Naive thymus-derived CD4-positive, alpha-beta T cell (primary cell): ENCODE measurements around the gene GMPPB. TPM values are rescaled to one million over a fixed set of nuclear protein-coding genes. Genes with fewer than 3 reads are reported as not detected.
"Not testable (repeated sequence)": the region's sequence is repeated elsewhere in the genome, so short reads cannot be mapped to it uniquely, and the experiment has no call there.

Experiments used
- ATAC-seq: fragments of 150-1000 bp; cut with Tn5 transposase; 2 replicates; pipeline ENCODE4 v1.10.0; 2021; ENCODE audit warnings: mild to moderate bottlenecking, moderate library complexity
- CTCF ChIA-PET: fragments of 350-600 bp; sonication (Branson Sonifier 250); formaldehyde crosslinking; loops from one replicate; lab custom pipeline; 2021; ENCODE audit warnings: antibody characterized with exemption; lab: Charles Lee
- POLR2A ChIA-PET: fragments of 350-600 bp; sonication (Branson Sonifier 250); formaldehyde crosslinking; loops from one replicate; lab custom pipeline; 2021; ENCODE audit warnings: antibody characterized with exemption, inconsistent platforms; lab: Charles Lee
- DNase-seq, 9 donors: peaks; one replicate each; pipeline versions ENCODE4 v3.0.0 to v3.0.0-alpha.2; 2020 to 2022; ENCODE audit warnings: mixed read lengths in 1 of 9
- H3K27ac ChIP-seq: one replicate; pipeline ENCODE4 v1.7.0; 2013; ENCODE audit warnings: mild to moderate bottlenecking, low read depth, low read length, moderate library complexity
- H3K27me3 ChIP-seq, 2 donors: one replicate each; pipeline ENCODE4 v1.7.0; 2013; ENCODE audit warnings: low read length in 2 of 2, mild to moderate bottlenecking in 2 of 2, moderate library complexity in 2 of 2; ENCODE audit not compliant: control insufficient read depth in 2 of 2, insufficient read depth in 2 of 2
- H3K36me3 ChIP-seq, 3 experiments: 1 replicate in 2 of 3; 2 replicates in 1 of 3; pipeline ENCODE4 v1.7.0; 2013; ENCODE audit warnings: low read length in 3 of 3, mild to moderate bottlenecking in 3 of 3, moderate library complexity in 1 of 3; ENCODE audit not compliant: insufficient read depth in 3 of 3, control insufficient read depth in 2 of 3
- H3K4me1 ChIP-seq, 2 donors: one replicate each; pipeline ENCODE4 v1.7.0; 2013; ENCODE audit warnings: low read length in 2 of 2, mild to moderate bottlenecking in 2 of 2, moderate library complexity in 1 of 2; ENCODE audit not compliant: control insufficient read depth in 2 of 2, insufficient read depth in 2 of 2
- H3K4me3 ChIP-seq: 2 replicates; pipeline ENCODE4 v1.7.0; 2013; ENCODE audit warnings: mild to moderate bottlenecking, low read length
- H3K9me3 ChIP-seq, 3 experiments: 1 replicate in 2 of 3; 2 replicates in 1 of 3; pipeline ENCODE4 v1.7.0; 2013; ENCODE audit warnings: low read length in 3 of 3; ENCODE audit not compliant: control insufficient read depth in 2 of 3
- H3K27ac Mint-ChIP-seq, 9 donors: one replicate each; pipeline ENCODE4 v1.8.0; 2020 to 2022; ENCODE audit warnings: mixed read lengths in 9 of 9, mild to moderate bottlenecking in 8 of 9, moderate library complexity in 5 of 9, inconsistent platforms in 2 of 9
- H3K27me3 Mint-ChIP-seq, 5 donors: one replicate each; pipeline ENCODE4 v1.8.0; 2021 to 2022; ENCODE audit warnings: mixed read lengths in 5 of 5, mild to moderate bottlenecking in 1 of 5
- H3K36me3 Mint-ChIP-seq, 5 donors: one replicate each; pipeline ENCODE4 v1.8.0; 2020 to 2022; ENCODE audit warnings: mixed read lengths in 5 of 5, mild to moderate bottlenecking in 3 of 5, inconsistent platforms in 1 of 5
- H3K4me1 Mint-ChIP-seq, 7 donors: one replicate each; pipeline ENCODE4 v1.8.0; 2020 to 2022; ENCODE audit warnings: mixed read lengths in 7 of 7, mild to moderate bottlenecking in 3 of 7, inconsistent platforms in 1 of 7
- H3K4me3 Mint-ChIP-seq, 10 donors: one replicate each; pipeline ENCODE4 v1.8.0; 2020 to 2022; ENCODE audit warnings: mild to moderate bottlenecking in 10 of 10, mixed read lengths in 10 of 10, moderate library complexity in 6 of 10, inconsistent platforms in 2 of 10
- H3K9me3 Mint-ChIP-seq, 11 donors: one replicate each; pipeline ENCODE4 v1.8.0; 2020 to 2022; ENCODE audit warnings: mixed read lengths in 11 of 11, mild to moderate bottlenecking in 4 of 11, inconsistent platforms in 1 of 11, moderate library complexity in 1 of 11
- intact Hi-C, 2 donors: fragments of 100-400 bp; cut with micrococcal nuclease; formaldehyde crosslinking; loops; one replicate each; pipeline ENCODE4 v1.15.1; 2023
- polyA plus RNA-seq, 2 donors: library from polyadenylated mRNA; unstranded; fragments of 300-500 nt; fragmentation: Illumina TruSeq; gene quantifications; one replicate each; pipeline ENCODE4 v1.2.3, GENCODE V29; 2021
- total RNA-seq, 6 experiments: library from RNA in 5 of 6; stranded (reverse) in 5 of 6; gene quantifications; 1 replicate in 5 of 6; 2 replicates in 1 of 6; pipeline ENCODE4 v1.2.3 and lab custom pipeline; 2021 to 2026

The GMPPB gene
- total and polyA plus RNA-seq, 7 experiments from 2014 or later: 14.9 to 60.4 (median 39.3) TPM

GRCh38 chr3:49750056-49750455 is 26.3 kb upstream of the GMPPB start:
- H3K9me3 Mint-ChIP-seq: no peaks in the 10 kb centered on the region

GRCh38 chr3:49748874-49749273 is 25.1 kb upstream of the GMPPB start:
- H3K27ac ChIP-seq, H3K27me3 ChIP-seq, H3K4me3 Mint-ChIP-seq, H3K9me3 Mint-ChIP-seq, H3K27me3 Mint-ChIP-seq, CTCF ChIA-PET, H3K9me3 ChIP-seq, ATAC-seq, H3K4me1 ChIP-seq, H3K4me3 ChIP-seq, DNase-seq, intact Hi-C loops: not testable (repeated sequence)
- H3K36me3 ChIP-seq: peaks cover 3 to 23% (median 5%) of the 10 kb centered on the region in 3 experiments
- H3K27ac Mint-ChIP-seq: peak overlapping the region in 1 of 9 donors; percentile 21
- peaks cover 2 to 38% (median 24%) of the 10 kb centered on the region in 7 donors for H3K4me1 Mint-ChIP-seq
- H3K36me3 Mint-ChIP-seq: peaks cover 0 to 30% (median 7%) of the 10 kb centered on the region in 5 donors
- POLR2A ChIA-PET: interaction anchor here (1.0 kb wide), 1 partner anchor 191 kb away, joined by 3 read pairs; the partner anchor contains the start of gene RBM6

More at GRCh38 chr3:49750056-49750455, 26.3 kb upstream of the GMPPB start:
- no peak for DNase-seq
- Histone ChIP-seq H3K27ac (no peak overlapping the region), H3K9me3 (no peaks in the 10 kb centered on the region), H3K27me3 (no peaks in the 10 kb centered on the region), H3K4me3 (no peak overlapping the region), H3K4me1 (no peaks in the 10 kb centered on the region), H3K36me3 (peaks cover 1 to 23% (median 3%) of the 10 kb centered on the region in 3 experiments)
- CTCF ChIA-PET: no interaction called here
- Mint-ChIP-seq H3K27ac (peak overlapping the region in 2 of 9 donors; percentile 11 to 77), H3K27me3 (no peaks in the 10 kb centered on the region), H3K4me1 (peaks cover 5 to 38% (median 28%) of the 10 kb centered on the region in 7 donors), H3K36me3 (peaks cover 0 to 24% (median 7%) of the 10 kb centered on the region in 5 donors), H3K4me3 (no peak overlapping the region)
- POLR2A ChIA-PET: no interaction called here
- intact Hi-C loops: no loop called here
- ATAC-seq: no peak

GRCh38 chr3:49747792-49748480 is 24.2 kb upstream of the GMPPB start:
- Histone ChIP-seq H3K36me3 (peaks cover 3 to 29% (median 5%) of the 10 kb centered on the region in 3 experiments), H3K27ac (no peak overlapping the region), H3K9me3 (no peaks in the 10 kb centered on the region), H3K27me3 (no peaks in the 10 kb centered on the region), H3K4me3 (no peak overlapping the region), H3K4me1 (no peaks in the 10 kb centered on the region)
- ChIA-PET CTCF (no interaction called here), POLR2A (no interaction called here)
- ATAC-seq: no peak
- Mint-ChIP-seq H3K27ac (no peak overlapping the region), H3K4me3 (no peak overlapping the region), H3K4me1 (peaks cover 0 to 30% (median 21%) of the 10 kb centered on the region in 7 donors), H3K9me3 (no peaks in the 10 kb centered on the region), H3K36me3 (peaks cover 0 to 30% (median 5%) of the 10 kb centered on the region in 5 donors), H3K27me3 (no peaks in the 10 kb centered on the region)
- intact Hi-C loops: no loop called here
- DNase-seq: no peak

GRCh38 chr3:49745986-49746385 is 22.2 kb upstream of the GMPPB start:
- POLR2A ChIA-PET: no interaction called here
- no peak for ATAC-seq
- H3K36me3 Mint-ChIP-seq: peaks cover 0 to 30% (median 5%) of the 10 kb centered on the region in 5 donors

GRCh38 chr3:49740427-49740826 is 16.7 kb upstream of the GMPPB start:
- peaks cover 5 to 33% (median 16%) of the 10 kb centered on the region in 5 donors for H3K36me3 Mint-ChIP-seq
- no peak for ATAC-seq
- no peak overlapping the region for H3K4me3 Mint-ChIP-seq

More at GRCh38 chr3:49745986-49746385, 22.2 kb upstream of the GMPPB start:
- intact Hi-C loops: no loop called here
- H3K27me3 ChIP-seq: no peaks in the 10 kb centered on the region
- H3K4me3 Mint-ChIP-seq: no peak overlapping the region
- CTCF ChIA-PET: no interaction called here
- H3K27me3 Mint-ChIP-seq: no peaks in the 10 kb centered on the region
- H3K9me3 ChIP-seq: no peaks in the 10 kb centered on the region
- no peak overlapping the region for H3K27ac ChIP-seq
- no peaks in the 10 kb centered on the region for H3K9me3 Mint-ChIP-seq
- no peak for DNase-seq
- H3K4me3 ChIP-seq: no peak overlapping the region
- H3K36me3 ChIP-seq: peaks cover 3 to 31% (median 5%) of the 10 kb centered on the region in 3 experiments
- H3K4me1 Mint-ChIP-seq: peaks cover 0 to 28% (median 18%) of the 10 kb centered on the region in 7 donors
- peak overlapping the region in 1 of 9 donors; percentile 73 for H3K27ac Mint-ChIP-seq
- H3K4me1 ChIP-seq: no peaks in the 10 kb centered on the region

GRCh38 chr3:49738067-49738713 is 14.4 kb upstream of the GMPPB start:
- POLR2A ChIA-PET: no interaction called here
- H3K36me3 ChIP-seq: peaks cover 0 to 41% (median 6%) of the 10 kb centered on the region in 3 experiments
- Mint-ChIP-seq H3K4me1 (peaks cover 0 to 14% (median 8%) of the 10 kb centered on the region in 7 donors), H3K9me3 (no peaks in the 10 kb centered on the region), H3K36me3 (peaks cover 5 to 31% (median 11%) of the 10 kb centered on the region in 5 donors), H3K27ac (peak overlapping the region in 6 of 9 donors; percentile 20 to 65 (median 34)), H3K4me3 (no peak overlapping the region), H3K27me3 (no peaks in the 10 kb centered on the region)
- no peaks in the 10 kb centered on the region for H3K9me3 ChIP-seq
- H3K4me3 ChIP-seq: no peak overlapping the region
- DNase-seq (no peak), ATAC-seq (no peak)
- intact Hi-C loops: no loop called here
- no peaks in the 10 kb centered on the region for H3K4me1 ChIP-seq
- CTCF ChIA-PET: no interaction called here
- H3K27ac ChIP-seq: no peak overlapping the region
- no peaks in the 10 kb centered on the region for H3K27me3 ChIP-seq

More at GRCh38 chr3:49740427-49740826, 16.7 kb upstream of the GMPPB start:
- Histone ChIP-seq H3K27me3 (no peaks in the 10 kb centered on the region), H3K9me3 (no peaks in the 10 kb centered on the region), H3K4me3 (no peak overlapping the region), H3K27ac (no peak overlapping the region), H3K36me3 (peaks cover 5 to 29% (median 6%) of the 10 kb centered on the region in 3 experiments), H3K4me1 (no peaks in the 10 kb centered on the region)
- H3K4me1 Mint-ChIP-seq: peaks cover 5 to 23% (median 16%) of the 10 kb centered on the region in 7 donors
- peak overlapping the region in 2 of 9 donors; percentile 6 to 31 for H3K27ac Mint-ChIP-seq
- ChIA-PET CTCF (no interaction called here), POLR2A (no interaction called here)
- H3K9me3 Mint-ChIP-seq: no peaks in the 10 kb centered on the region
- intact Hi-C loops: no loop called here
- no peaks in the 10 kb centered on the region for H3K27me3 Mint-ChIP-seq
- DNase-seq: no peak
